RWPE1 (cell line): ENCODE measurements around the gene MSH5.
A peak's percentile ranks its signal among the peaks of the same experiment; 100 is the strongest.

Experiments used
- CTCF ChIA-PET: fragments of 350-600 bp; sonication (Branson Sonifier 250); formaldehyde crosslinking; extraction: SDS; loops from one replicate; lab custom pipeline; 2021; lab: Yijun Ruan, JAX
- POLR2A ChIA-PET: fragments of 400-600 bp; formaldehyde crosslinking; extraction: SDS; loops from one replicate; lab custom pipeline; 2020; ENCODE audit warnings: antibody characterized with exemption; ENCODE audit not compliant: low non-redundant PET; lab: Yijun Ruan, JAX
- DNase-seq: peaks from one replicate; pipeline ENCODE4 v3.0.0; 2012; ENCODE audit warnings: low spot score
- H3K27ac ChIP-seq: fragments of 450-650 bp; 2 replicates; pipeline ENCODE4 v1.5.1; 2017
- CTCF ChIP-seq: fragments of 450-650 bp; conservative IDR thresholded peaks from 2 replicates; pipeline ENCODE4 v1.5.1; 2017; ENCODE audit warnings: low read depth, mild to moderate bottlenecking

MSH5 gene

GRCh38 chr6:31730631-31731086 lies 9.1 kb upstream of the MSH5 start:
- POLR2A ChIA-PET = no interaction called here
- DNase-seq = no peak
- CTCF ChIA-PET = interaction anchor here (1.1 to 2.0 kb wide), 4 partner anchors 19 to 39 kb away, joined by 3 to 5 read pairs (median 4); partner anchors contain the start of gene LY6G6F
- peak overlapping the region; percentile 94 for H3K27ac ChIP-seq
- TF ChIP-seq CTCF = no peak

GRCh38 chr6:31732029-31732428 lies 7.8 kb upstream of the MSH5 start:
- H3K27ac ChIP-seq = peak overlapping the region; percentile 96
- TF ChIP-seq CTCF = no peak
- ChIA-PET POLR2A (no interaction called here), CTCF (interaction anchor here (0.6 to 2.0 kb wide), 2 partner anchors 38 to 41 kb away, joined by 4 to 5 read pairs; no protein-coding TSS in a partner anchor)
- no peak for DNase-seq

- ChIA-PET POLR2A (no interaction called here), CTCF (no interaction called here)
- H3K27ac ChIP-seq = peak overlapping the region; percentile 96
- DNase-seq = no peak
- no peak for TF ChIP-seq CTCF
Observed at GRCh38 chr6:31733734-31734133, 6.1 kb upstream of the MSH5 start.

GRCh38 chr6:31734247-31734820 lies 5.5 kb upstream of the MSH5 start:
- no peak for TF ChIP-seq CTCF
- H3K27ac ChIP-seq = peak overlapping the region; percentile 96
- POLR2A ChIA-PET = no interaction called here
- CTCF ChIA-PET = no interaction called here
- DNase-seq = no peak

- ChIA-PET POLR2A (interaction anchor here (0.6 to 1.2 kb wide), 2 partner anchors 24 to 74 kb away, joined by 3 read pairs; partner anchors contain the start of gene C6orf47), CTCF (interaction anchor here (0.6 to 0.8 kb wide), 3 partner anchors 10 to 54 kb away, joined by 3 to 8 read pairs (median 4); partner anchors contain the start of gene LY6G5C)
- peak overlapping the region; percentile 96 for H3K27ac ChIP-seq
- TF ChIP-seq CTCF = no peak
- peak; percentile 86 for DNase-seq
Observed at GRCh38 chr6:31734821-31735406, 4.9 kb upstream of the MSH5 start.

- no peak for TF ChIP-seq CTCF
- CTCF ChIA-PET = interaction anchor here (0.5 to 0.8 kb wide), 5 partner anchors 33 to 216 kb away, joined by 3 read pairs; partner anchors contain the start of gene HSPA1B
- H3K27ac ChIP-seq = peak within 1 kb of the TSS; percentile 96
- POLR2A ChIA-PET = interaction anchor here (1.2 kb wide), 1 partner anchor 76 kb away, joined by 3 read pairs; the partner anchor contains the start of gene C6orf47
- DNase-seq = peak; percentile 94
Observed at GRCh38 chr6:31736021-31736767, 3.6 kb upstream of the MSH5 start, which contains the start of gene CLIC1. CLIC1 (minus strand) TSS chr6:31736530; CDS start chr6:31736300, 230 bp downstream.
